Body of pancreas (tissue), 4 donors: ENCODE data around the gene SPOCK1. TPM values are rescaled to one million over a fixed set of nuclear protein-coding genes. Genes with fewer than 3 reads are reported as not detected.
A peak's percentile ranks its signal among the peaks of the same experiment; 100 is the strongest.

ENCODE experiments used
- ATAC-seq: fragments of 150-250 bp; one replicate; pipeline ENCODE4 v1.9.1; 2016
- DNase-seq, 4 donors: peaks; one replicate each; pipeline ENCODE4 v3.0.0-alpha.2; 2019
- H3K27ac ChIP-seq, 4 donors: fragments of 200-600 bp; sonication (generic); 1 replicate in 3 of 4; 2 replicates in 1 of 4; pipeline versions ENCODE4 v1.5.1 to v1.6.1; 2016 to 2019; ENCODE audit warnings: mild to moderate bottlenecking in 1 of 4, mixed read lengths in 1 of 4, moderate library complexity in 1 of 4
- H3K27me3 ChIP-seq, 2 donors: fragments of 200-600 bp; sonication (generic); one replicate each; pipeline ENCODE4 v1.6.0; 2016; ENCODE audit warnings: mild to moderate bottlenecking in 1 of 2
- H3K36me3 ChIP-seq, 2 donors: fragments of 200-600 bp; sonication (generic); replicated peaks in 1 of 2; 2 replicates each; pipeline ENCODE4 v1.5.1; 2016; ENCODE audit warnings: low read depth in 2 of 2; ENCODE audit not compliant: insufficient read depth in 1 of 2
- H3K4me1 ChIP-seq: fragments of 200-600 bp; sonication (generic); one replicate; pipeline ENCODE4 v1.6.0; 2016
- H3K4me3 ChIP-seq, 2 donors: fragments of 200-600 bp; sonication (generic); 1 replicate in 1 of 2; 2 replicates in 1 of 2; pipeline ENCODE4 v1.5.1; 2016 to 2019
- H3K9me3 ChIP-seq, 3 donors: fragments of 200-600 bp; sonication (generic); 1 replicate in 2 of 3; 2 replicates in 1 of 3; pipeline ENCODE4 v1.5.1; 2016
- POLR2A ChIP-seq, 3 donors: fragments of 450-650 bp; IDR thresholded peaks; one replicate each; pipeline ENCODE4 v1.6.1; 2016; ENCODE audit warnings: antibody characterized with exemption in 3 of 3, mild to moderate bottlenecking in 2 of 3
- WGBS, 2 donors: methylation state at CpG; one replicate each; pipeline ENCODE4 v1.1.5; 2017; 5-methylcytosine and 5-hydroxymethylcytosine counted together
- intact Hi-C: fragments of 100-400 bp; cut with DNase I; formaldehyde crosslinking; loops from one replicate; pipeline ENCODE4 v1.15.1; 2023
- total RNA-seq, 2 donors: library from RNA; depleted of rRNA; stranded (reverse); fragments of >200 nt; gene quantifications; one replicate each; pipeline ENCODE4 v1.1.0, GENCODE V29; 2016
- TF ChIP-seq, protein P1 (sequence below), 7 experiments: fragments of 450-650 bp in 4 of 7; fragments of 200-600 bp in 3 of 7; sonication (generic) in 3 of 7; IDR thresholded peaks; one replicate each; pipeline ENCODE4 v1.5.1; 2016 to 2019; ENCODE audit warnings: antibody characterized with exemption in 7 of 7

The SPOCK1 gene
- total RNA-seq, 2 donors from 2014 or later: 22.4 to 30.6 TPM

GRCh38 chr5:137478043-137478442, 21.1 kb downstream of the SPOCK1 start:
- Histone ChIP-seq H3K4me3 (no peak overlapping the region), H3K9me3 (no peaks in the 10 kb centered on the region), H3K27ac (no peak overlapping the region), H3K27me3 (no peaks in the 10 kb centered on the region), H3K4me1 (no peaks in the 10 kb centered on the region), H3K36me3 (no peaks in the 10 kb centered on the region)
- DNase-seq (no peak), ATAC-seq (no peak)
- no peak for TF ChIP-seq POLR2A (IDR thresholded peaks at IDR 0.05)
- TF ChIP-seq, protein P1, sequence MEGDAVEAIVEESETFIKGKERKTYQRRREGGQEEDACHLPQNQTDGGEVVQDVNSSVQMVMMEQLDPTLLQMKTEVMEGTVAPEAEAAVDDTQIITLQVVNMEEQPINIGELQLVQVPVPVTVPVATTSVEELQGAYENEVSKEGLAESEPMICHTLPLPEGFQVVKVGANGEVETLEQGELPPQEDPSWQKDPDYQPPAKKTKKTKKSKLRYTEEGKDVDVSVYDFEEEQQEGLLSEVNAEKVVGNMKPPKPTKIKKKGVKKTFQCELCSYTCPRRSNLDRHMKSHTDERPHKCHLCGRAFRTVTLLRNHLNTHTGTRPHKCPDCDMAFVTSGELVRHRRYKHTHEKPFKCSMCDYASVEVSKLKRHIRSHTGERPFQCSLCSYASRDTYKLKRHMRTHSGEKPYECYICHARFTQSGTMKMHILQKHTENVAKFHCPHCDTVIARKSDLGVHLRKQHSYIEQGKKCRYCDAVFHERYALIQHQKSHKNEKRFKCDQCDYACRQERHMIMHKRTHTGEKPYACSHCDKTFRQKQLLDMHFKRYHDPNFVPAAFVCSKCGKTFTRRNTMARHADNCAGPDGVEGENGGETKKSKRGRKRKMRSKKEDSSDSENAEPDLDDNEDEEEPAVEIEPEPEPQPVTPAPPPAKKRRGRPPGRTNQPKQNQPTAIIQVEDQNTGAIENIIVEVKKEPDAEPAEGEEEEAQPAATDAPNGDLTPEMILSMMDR (IDR thresholded peaks at IDR 0.05): no peak
- 52 to 53% methylated on average over 3 of the region's 3 CpGs for WGBS, 2 donors
- intact Hi-C loops: no loop called here

DNA sequence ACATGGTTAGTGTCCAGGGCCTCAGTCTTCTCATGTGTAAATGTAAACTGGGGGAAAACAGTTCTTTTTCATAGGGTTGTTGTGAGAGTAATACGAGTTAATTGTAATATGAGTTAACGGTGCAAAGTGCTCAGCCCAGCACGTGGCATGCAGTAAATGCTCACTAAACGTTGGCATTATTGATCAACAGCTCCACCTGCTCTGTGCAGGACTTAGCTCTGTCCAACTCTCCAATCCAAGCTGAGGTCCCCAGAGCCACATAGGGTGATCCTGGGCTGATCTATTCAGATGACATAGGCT, 28.3 kb downstream of the SPOCK1 start:
- DNase-seq (no peak), ATAC-seq (no peak)
- Histone ChIP-seq H3K9me3 (no peaks in the 10 kb centered on the region), H3K36me3 (no peaks in the 10 kb centered on the region), H3K27me3 (no peaks in the 10 kb centered on the region), H3K4me3 (no peak overlapping the region), H3K27ac (no peak overlapping the region), H3K4me1 (no peaks in the 10 kb centered on the region)
- intact Hi-C loops: no loop called here
- TF ChIP-seq, protein P1 (IDR thresholded peaks at IDR 0.05): no peak
- TF ChIP-seq POLR2A (IDR thresholded peaks at IDR 0.05): no peak
- WGBS, 2 donors: 54 to 65% methylated on average over 4 of the region's 4 CpGs

- DNase-seq (peak; percentile 8 to 43 (median 16)), ATAC-seq (no peak)
- intact Hi-C loops: no loop called here
- TF ChIP-seq POLR2A (IDR thresholded peaks at IDR 0.05): no peak
- TF ChIP-seq, protein P1 (IDR thresholded peaks at IDR 0.05): no peak
- H3K4me3 ChIP-seq: no peak overlapping the region
- H3K27me3 ChIP-seq: no peaks in the 10 kb centered on the region
- no peaks in the 10 kb centered on the region for H3K4me1 ChIP-seq
- WGBS, 2 donors: 57 to 62% methylated on average over 5 of the region's 5 CpGs
- H3K36me3 ChIP-seq: no peaks in the 10 kb centered on the region
- no peaks in the 10 kb centered on the region for H3K9me3 ChIP-seq
- H3K27ac ChIP-seq: no peak overlapping the region
Measured at GRCh38 chr5:137470111-137470920, 28.8 kb downstream of the SPOCK1 start.

GRCh38 chr5:137466889-137467288, 32.2 kb downstream of the SPOCK1 start:
- intact Hi-C loops: no loop called here
- peak in 1 of 4 donors; percentile 14 for DNase-seq

More at GRCh38 chr5:137466889-137467288, 32.2 kb downstream of the SPOCK1 start:
- 45 to 53% methylated on average over 3 of the region's 3 CpGs for WGBS, 2 donors
- Histone ChIP-seq H3K36me3 (no peaks in the 10 kb centered on the region), H3K9me3 (no peaks in the 10 kb centered on the region), H3K27ac (no peak overlapping the region), H3K4me3 (no peak overlapping the region), H3K4me1 (no peaks in the 10 kb centered on the region), H3K27me3 (no peaks in the 10 kb centered on the region)
- TF ChIP-seq POLR2A (IDR thresholded peaks at IDR 0.05): no peak
- TF ChIP-seq, protein P1 (IDR thresholded peaks at IDR 0.05): no peak
- ATAC-seq: no peak
